Measurements from ENCODE around the gene BCOR.

The BCOR gene

GRCh38 chrX:40003428-40004245 lies 94.1 kb downstream of the BCOR start:
- DNase-seq (ENCODE audit: low spot score), result no peak

- DNase-seq (ENCODE audit: low spot score), result no peak
These were observed 94.7 kb downstream of the BCOR start for GRCh38 chrX:40003071-40003427.

All from LoVo (cell line).